H1 (cell line): Measurements from ENCODE around the gene CD300LG. TPM values are rescaled to one million over a fixed set of nuclear protein-coding genes. Genes with fewer than 3 reads are reported as not detected.

ENCODE experiments used
- CBX8 ChIP-seq: fragments of 300-800, 300-1000 bp; sonication (generic); IDR thresholded peaks from 2 replicates; pipeline ENCODE4 v1.7.1; 2016; ENCODE audit warnings: low read depth, low read length, borderline replicate concordance
- FOSL1 ChIP-seq: IDR thresholded peaks from 2 replicates; pipeline ENCODE4 v1.6.1; 2011; ENCODE audit warnings: mild to moderate bottlenecking, low read depth, low read length, moderate library complexity; ENCODE audit not compliant: insufficient read depth
- MAFK ChIP-seq: IDR thresholded peaks from 2 replicates; pipeline ENCODE4 v1.6.1; 2012; ENCODE audit warnings: low read depth, mild to moderate bottlenecking, improper control_type of control experiment, low read length
- SRF ChIP-seq: IDR thresholded peaks from 2 replicates; pipeline ENCODE4 v1.6.1; 2011; ENCODE audit warnings: mild to moderate bottlenecking, low read depth, low read length, moderate library complexity
- TBP ChIP-seq: IDR thresholded peaks from 2 replicates; pipeline ENCODE4 v1.6.1; 2011; ENCODE audit warnings: low read depth, low read length, improper control_type of control experiment
- polyA plus RNA-seq, 7 experiments: library from polyadenylated mRNA; depleted of rRNA in 3 of 7; stranded (reverse) in 5 of 7; unstranded in 2 of 7; fragments of >200 nt in 5 of 7; fragments of 200-250 nt in 2 of 7; gene quantifications; 1 replicate in 5 of 7; 2 replicates in 1 of 7; 4 replicates in 1 of 7; pipeline versions ENCODE4 v1.2.1 to v1.2.3, GENCODE V29; 2011 to 2013; ENCODE audit warnings: missing spikeins in 2 of 7, mixed read lengths in 2 of 7
- total RNA-seq: library from RNA; stranded (reverse); fragmentation: NEBNext Ultra II Directional; extraction: Animal tissue kit (Norgen Biotek cat#: 25700); gene quantifications from 2 replicates; pipeline ENCODE4 v1.2.1, GENCODE V29; 2021

CD300LG gene
- total and polyA plus RNA-seq, 2 of the 8 experiments (the other 6 are each of a cell fraction or from before 2014, with no cell fraction given): 0.06 TPM; not detected in 1

DNA sequence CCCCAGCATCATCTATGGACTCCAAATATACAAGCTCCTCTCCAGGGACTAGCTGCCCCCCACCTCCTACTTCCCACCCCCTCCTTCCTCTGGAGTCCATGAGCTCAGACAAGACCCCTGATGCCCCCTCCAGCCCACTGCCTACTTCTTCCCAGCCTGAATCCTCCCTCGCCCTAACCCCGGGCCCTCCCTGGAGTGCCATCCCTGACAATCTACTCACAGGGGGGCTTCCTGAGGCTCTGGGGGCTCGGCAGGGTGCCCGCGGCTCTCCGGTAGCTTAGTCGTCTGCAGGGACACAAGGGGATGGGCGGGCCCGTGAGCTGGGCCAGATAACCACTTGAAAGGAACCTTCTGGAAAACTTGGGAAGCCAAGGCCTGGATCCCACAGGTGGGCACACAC is 29.1 kb upstream of the CD300LG start (continued):
- TF ChIP-seq FOSL1 (no peak), SRF (no peak), MAFK (no peak), TBP (no peak), CBX8 (no peak)
